NCI-H510A (cell line): ENCODE data around the gene RAB5IF.
"Not testable (repeated sequence)": the region's sequence is repeated elsewhere in the genome, so short reads cannot be mapped to it uniquely, and the experiment has no call there.

Experiments used
- DNase-seq: peaks from one replicate; lab custom pipeline; 2025; lab: John Stamatoyannopoulos, UW

RAB5IF gene

GRCh38 chr20:36605399-36606157 lies at the start of gene RAB5IF:
Gene RAB5IF (plus strand): TSS chr20:36605779. CDS start chr20:36605952, 173 bp downstream.
- peak; percentile 94 for DNase-seq

- DNase-seq = no peak
These were observed 42.9 kb upstream of the RAB5IF start for GRCh38 chr20:36562724-36563123.

GRCh38 chr20:36563374-36563773 lies 42.2 kb upstream of the RAB5IF start:
- no peak for DNase-seq

- not testable (repeated sequence) for DNase-seq
These were observed 41.4 kb upstream of the RAB5IF start for GRCh38 chr20:36564078-36564725.

- DNase-seq = not testable (repeated sequence)
These were observed 40.9 kb upstream of the RAB5IF start for GRCh38 chr20:36564726-36565121.

- DNase-seq = no peak
These were observed 40.1 kb upstream of the RAB5IF start for GRCh38 chr20:36565520-36565919.

- DNase-seq = no peak
These were observed 35.6 kb upstream of the RAB5IF start for GRCh38 chr20:36569847-36570429.

GRCh38 chr20:36571564-36572504 lies 33.7 kb upstream of the RAB5IF start:
- no peak for DNase-seq

- no peak for DNase-seq
These were observed 32.9 kb upstream of the RAB5IF start for GRCh38 chr20:36572701-36573102.

- DNase-seq = peak; percentile 89
These were observed 32.3 kb upstream of the RAB5IF start, which contains the start of gene TGIF2 for GRCh38 chr20:36573103-36573797. Gene TGIF2 (plus strand): TSS chr20:36573597. CDS start chr20:36578775, 5,178 bp downstream.

GRCh38 chr20:36573798-36574365 lies 31.7 kb upstream of the RAB5IF start:
- DNase-seq = no peak

- peak; percentile 11 for DNase-seq
These were observed 31.0 kb upstream of the RAB5IF start for GRCh38 chr20:36574366-36575135.

GRCh38 chr20:36576081-36576445 lies 29.5 kb upstream of the RAB5IF start:
- no peak for DNase-seq

GRCh38 chr20:36578356-36579041 lies 27.1 kb upstream of the RAB5IF start:
- no peak for DNase-seq

- no peak for DNase-seq
These were observed 25.5 kb upstream of the RAB5IF start for GRCh38 chr20:36579996-36580545.

- no peak for DNase-seq
These were observed 23.3 kb upstream of the RAB5IF start for GRCh38 chr20:36582322-36582721.

GRCh38 chr20:36582821-36583220 lies 22.8 kb upstream of the RAB5IF start:
- DNase-seq = no peak

- DNase-seq = no peak
These were observed 21.5 kb upstream of the RAB5IF start for GRCh38 chr20:36584018-36584481.
